HG03159 (cell line): ENCODE results near the gene KRTAP3-3.
"Not testable (repeated sequence)": the region's sequence is repeated elsewhere in the genome, so short reads cannot be mapped to it uniquely, and the experiment has no call there.

Source experiments
- ATAC-seq: cut with Tn5 transposase; IDR thresholded peaks from one replicate; pipeline ENCODE4 v1.9.1; 2021; ENCODE audit warnings: mild to moderate bottlenecking, moderate library complexity; ENCODE audit not compliant: unreplicated experiment

KRTAP3-3 gene

GRCh38 chr17:40993839-40994238 lies at the start of gene KRTAP3-3:
KRTAP3-3 (minus strand) TSS chr17:40994164; CDS start chr17:40994097, 67 bp downstream.
- no peak for ATAC-seq

GRCh38 chr17:41042953-41043352 lies 49.0 kb upstream of the KRTAP3-3 start:
- no peak for ATAC-seq

- ATAC-seq = not testable (repeated sequence)
These were observed 47.0 kb upstream of the KRTAP3-3 start, which contains the start of gene KRTAP1-1 for GRCh38 chr17:41040783-41041571. KRTAP1-1 (minus strand) TSS chr17:41041450; CDS start chr17:41041397, 53 bp downstream.

GRCh38 chr17:41037853-41038350 lies 43.9 kb upstream of the KRTAP3-3 start:
- ATAC-seq = no peak

- not testable (repeated sequence) for ATAC-seq
These were observed 40.5 kb upstream of the KRTAP3-3 start, which contains the start of gene KRTAP1-3 for GRCh38 chr17:41034346-41034935. KRTAP1-3 (minus strand) TSS chr17:41034874; CDS start chr17:41034821, 53 bp downstream.

GRCh38 chr17:41029633-41030245 lies 35.8 kb upstream of the KRTAP3-3 start, which contains the start of gene KRTAP1-4:
KRTAP1-4 (minus strand) TSS chr17:41030195; CDS start chr17:41030078, 117 bp downstream.
- ATAC-seq = no peak

GRCh38 chr17:41026715-41027471 lies 32.9 kb upstream of the KRTAP3-3 start, which contains the start of gene KRTAP1-5:
KRTAP1-5 (minus strand) TSS chr17:41027208; CDS start chr17:41027155, 53 bp downstream.
- ATAC-seq = no peak

GRCh38 chr17:41024697-41025096 lies 30.7 kb upstream of the KRTAP3-3 start:
- no peak for ATAC-seq

- ATAC-seq = no peak
These were observed 26.4 kb upstream of the KRTAP3-3 start for GRCh38 chr17:41020336-41020735.

- no peak for ATAC-seq
These were observed 25.5 kb upstream of the KRTAP3-3 start for GRCh38 chr17:41019415-41019814.

GRCh38 chr17:41018541-41018940 lies 24.6 kb upstream of the KRTAP3-3 start:
- ATAC-seq = no peak

GRCh38 chr17:41016578-41017215 lies 22.7 kb upstream of the KRTAP3-3 start:
- ATAC-seq = no peak

GRCh38 chr17:41015454-41015853 lies 21.5 kb upstream of the KRTAP3-3 start:
- ATAC-seq = no peak

- ATAC-seq = no peak
These were observed 19.6 kb upstream of the KRTAP3-3 start for GRCh38 chr17:41013606-41014005.

GRCh38 chr17:41013181-41013580 lies 19.2 kb upstream of the KRTAP3-3 start:
- ATAC-seq = no peak

- no peak for ATAC-seq
These were observed 18.6 kb upstream of the KRTAP3-3 start for GRCh38 chr17:41012326-41013120.

- no peak for ATAC-seq
These were observed 16.5 kb upstream of the KRTAP3-3 start for GRCh38 chr17:41010441-41010840.

GRCh38 chr17:41009936-41010335 lies 16.0 kb upstream of the KRTAP3-3 start:
- no peak for ATAC-seq

- ATAC-seq = no peak
These were observed 15.4 kb upstream of the KRTAP3-3 start for GRCh38 chr17:41009301-41009760.
